H54 (cell line): Measurements from ENCODE around the gene GOLGB1.

ENCODE experiments used
- DNase-seq: peaks from one replicate; pipeline ENCODE4 v3.0.0; 2011; ENCODE audit warnings: low spot score, mixed read lengths; ENCODE audit not compliant: insufficient read length
- FAIRE-seq: peaks from 3 replicates; lab custom pipeline; 2011; peaks lifted over from hg19 to GRCh38; lab: Jason Lieb, UNC
- POLR2A ChIP-seq: IDR thresholded peaks from 2 replicates; pipeline ENCODE4 v1.6.1; 2011; ENCODE audit warnings: low read depth, mild to moderate bottlenecking, low read length

Gene GOLGB1

GRCh38 chr3:121624147-121624899, 125.2 kb downstream of the GOLGB1 start:
- DNase-seq, result no peak
- TF ChIP-seq POLR2A, result no peak
- FAIRE-seq, result no peak

GRCh38 chr3:121621491-121621890, 128.1 kb downstream of the GOLGB1 start:
- no peak for FAIRE-seq
- DNase-seq, result no peak
- TF ChIP-seq POLR2A, result no peak

GRCh38 chr3:121619691-121620090, 129.8 kb downstream of the GOLGB1 start:
- DNase-seq (no peak), FAIRE-seq (no peak)
- no peak for TF ChIP-seq POLR2A
